ENCODE results near the gene SYNJ1. TPM values are rescaled to one million over a fixed set of nuclear protein-coding genes. Genes with fewer than 3 reads are reported as not detected.

Gene SYNJ1
- total and polyA plus RNA-seq, 9 of the 15 experiments (the other 6 are each of a cell fraction or from before 2014, with no cell fraction given): 2.4 to 10.6 (median 5.6) TPM

DNA sequence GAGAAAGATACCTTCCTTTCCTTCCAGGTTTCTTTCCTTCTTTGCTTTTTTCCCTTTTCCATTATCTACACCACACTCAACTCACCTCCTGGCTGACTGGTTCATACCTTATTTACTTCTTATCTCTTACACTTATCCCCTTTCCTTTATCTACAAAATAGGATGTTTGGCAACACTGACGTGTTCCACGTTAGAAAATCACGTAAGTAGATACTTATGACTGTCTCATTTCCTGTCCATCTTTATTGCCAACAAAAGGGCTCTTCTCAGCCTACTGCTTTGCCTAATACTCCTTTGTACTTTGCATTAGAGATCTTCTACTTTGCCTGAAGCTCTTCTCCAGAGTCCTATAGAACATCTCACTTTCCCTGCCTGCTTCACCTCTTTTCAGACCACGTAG is 25.1 kb downstream of the SYNJ1 start:
- Histone ChIP-seq H3K36me3 (ENCODE audit: control insufficient read depth, insufficient read depth, low read length) (peaks cover 7% of the 10 kb centered on the region; the same call in 2 of the 3 replicates), H3K9ac (ENCODE audit: insufficient read depth in 1 of 2, low read depth in 2 of 2, low read length in 2 of 2) (no peak overlapping the region), H3K9me1 (ENCODE audit: control insufficient read depth, insufficient read depth, low read length) (no peaks in the 10 kb centered on the region), H3K4me2 (ENCODE audit: insufficient read depth, low read length) (no peak overlapping the region; the same call in 1 of the 2 replicates), H4K20me1 (replicated peaks; ENCODE audit: control insufficient read depth, insufficient read depth, low read length) (no peaks in the 10 kb centered on the region; the same call in 1 of the 2 replicates), H3K9me3 (replicated peaks; ENCODE audit: control insufficient read depth, insufficient read depth, low read depth, low read length) (no peaks in the 10 kb centered on the region), H3K79me2 (ENCODE audit: control insufficient read depth, insufficient read depth, low read length) (no peaks in the 10 kb centered on the region), H3K4me1 (replicated peaks in 1 of 2; ENCODE audit: control insufficient read depth in 2 of 2, insufficient read depth in 2 of 2, low read length in 2 of 2) (peaks cover 0 to 5% of the 10 kb centered on the region in 2 experiments; a peak in 2 of 5 replicates), H2AFZ (ENCODE audit: low read depth, low read length) (no peak overlapping the region), H3K27ac (ENCODE audit: extremely low read depth, low read depth, low read length) (no peak overlapping the region), H3K27me3 (ENCODE audit: control insufficient read depth in 2 of 2, insufficient read depth in 2 of 2, low read length in 2 of 2) (no peaks in the 10 kb centered on the region), H3K4me3 (no peak overlapping the region)
- WGBS (ENCODE audit: insufficient coverage, low coverage, missing lambda C conversion rate): 13% methylated on average over 4 of the region's 4 CpGs
- BruUV-seq (replicated peaks): no TSS peak
- no peak for FAIRE-seq
- DNase-seq (ENCODE audit: extremely low read depth in 1 of 4, low spot score in 3 of 4): peak in 1 of 4 experiments; percentile 13
- ATAC-seq: peak; percentile 22; the same call in 2 of the 3 replicates
- in situ Hi-C loops (cut with MboI) (no loop called here), intact Hi-C loops (cut with micrococcal nuclease) (no loop called here)
- ChIA-PET CTCF (ENCODE audit: low intra/inter-chr PET ratio) (no interaction called here), POLR2A (no interaction called here)
- no peak for TF ChIP-seq CHD2 (IDR thresholded peaks at IDR 0.05; ENCODE audit: low read depth, low read length)
- no peak for TF ChIP-seq PML (IDR thresholded peaks at IDR 0.05; ENCODE audit: low read length)
- TF ChIP-seq NR2C1 (IDR thresholded peaks at IDR 0.05): no peak
- no peak for TF ChIP-seq NR2C1 (tag; IDR thresholded peaks at IDR 0.05)
- no peak for TF ChIP-seq PHB (CRISPR knock-in tag; IDR thresholded peaks at IDR 0.05)
- TF ChIP-seq ZNF445 (CRISPR knock-in tag; IDR thresholded peaks at IDR 0.05; ENCODE audit: low read depth): no peak
- no peak for TF ChIP-seq HSF4 (CRISPR knock-in tag; IDR thresholded peaks at IDR 0.05; ENCODE audit: borderline replicate concordance)
- TF ChIP-seq, protein P1, sequence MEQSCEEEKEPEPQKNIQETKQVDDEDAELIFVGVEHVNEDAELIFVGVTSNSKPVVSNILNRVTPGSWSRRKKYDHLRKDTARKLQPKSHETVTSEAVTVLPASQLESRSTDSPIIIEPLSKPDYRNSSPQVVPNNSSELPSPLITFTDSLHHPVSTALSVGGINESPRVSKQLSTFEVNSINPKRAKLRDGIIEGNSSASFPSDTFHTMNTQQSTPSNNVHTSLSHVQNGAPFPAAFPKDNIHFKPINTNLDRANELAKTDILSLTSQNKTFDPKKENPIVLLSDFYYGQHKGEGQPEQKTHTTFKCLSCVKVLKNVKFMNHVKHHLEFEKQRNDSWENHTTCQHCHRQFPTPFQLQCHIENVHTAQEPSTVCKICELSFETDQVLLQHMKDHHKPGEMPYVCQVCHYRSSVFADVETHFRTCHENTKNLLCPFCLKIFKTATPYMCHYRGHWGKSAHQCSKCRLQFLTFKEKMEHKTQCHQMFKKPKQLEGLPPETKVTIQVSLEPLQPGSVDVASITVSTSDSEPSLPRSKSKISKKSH (CRISPR knock-in tag; IDR thresholded peaks at IDR 0.05): no peak
- TF ChIP-seq CBFA2T3 (IDR thresholded peaks at IDR 0.05): peak; percentile 28; the same call in 1 of the 2 replicates
- no peak for TF ChIP-seq ZNF133 (CRISPR knock-in tag; IDR thresholded peaks at IDR 0.05)
- TF ChIP-seq ZNF518B (CRISPR knock-in tag; IDR thresholded peaks at IDR 0.05): no peak
- no peak for TF ChIP-seq ZNF143 (CRISPR knock-in tag; IDR thresholded peaks at IDR 0.05)
- TF ChIP-seq HDAC2 (IDR thresholded peaks at IDR 0.05): no peak
- TF ChIP-seq BRD9 (IDR thresholded peaks at IDR 0.05; ENCODE audit: low read depth, partially characterized antibody): no peak
- TF ChIP-seq C11orf30 (IDR thresholded peaks at IDR 0.05; ENCODE audit: low read depth): no peak
- TF ChIP-seq HDAC1 (IDR thresholded peaks at IDR 0.05): no peak
- no peak for TF ChIP-seq RBM34 (IDR thresholded peaks at IDR 0.05; ENCODE audit: borderline replicate concordance, insufficient read depth, low read length)
- TF ChIP-seq CTBP1 (IDR thresholded peaks at IDR 0.05; ENCODE audit: borderline replicate concordance): no peak
- TF ChIP-seq LEF1 (IDR thresholded peaks at IDR 0.05): no peak
- TF ChIP-seq ZNF551 (CRISPR knock-in tag; IDR thresholded peaks at IDR 0.05): no peak
- no peak for TF ChIP-seq TCF7L2 (IDR thresholded peaks at IDR 0.05; ENCODE audit: low read depth, low read length)
- TF ChIP-seq SIN3A (IDR thresholded peaks at IDR 0.05; ENCODE audit: borderline replicate concordance in 2 of 2, control insufficient read depth in 1 of 2, low read depth in 2 of 2, low read length in 2 of 2): no peak
- no peak for TF ChIP-seq LARP7 (IDR thresholded peaks at IDR 0.05)

Measured in K562 (cell line).